ENCODE results near the gene NRSN2. TPM values are rescaled to one million over a fixed set of nuclear protein-coding genes. Genes with fewer than 3 reads are reported as not detected.

The NRSN2 gene
- polyA plus RNA-seq, 1 of the 3 experiments (the other 2 are of a cell fraction) = 146 TPM

DNA sequence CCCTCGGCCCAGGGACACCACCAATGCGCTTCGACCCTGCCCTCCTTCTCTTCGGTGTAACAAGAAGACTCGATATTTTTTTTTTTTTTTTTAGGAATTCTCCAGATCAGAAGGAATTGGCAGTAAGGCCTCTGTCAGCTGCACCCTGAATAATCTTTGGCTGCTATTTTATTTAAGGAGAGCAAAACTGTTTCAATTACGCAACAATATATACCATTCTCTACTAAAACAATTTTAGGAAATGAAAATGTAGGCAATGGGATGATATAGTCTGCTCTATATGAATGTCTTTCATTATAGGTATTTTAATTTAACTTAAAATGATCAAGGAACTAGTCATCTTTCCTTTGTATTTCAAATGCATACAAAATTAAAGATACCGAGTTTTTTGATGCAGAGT lies 36.3 kb upstream of the NRSN2 start (continued):
- TF ChIP-seq, protein P1, sequence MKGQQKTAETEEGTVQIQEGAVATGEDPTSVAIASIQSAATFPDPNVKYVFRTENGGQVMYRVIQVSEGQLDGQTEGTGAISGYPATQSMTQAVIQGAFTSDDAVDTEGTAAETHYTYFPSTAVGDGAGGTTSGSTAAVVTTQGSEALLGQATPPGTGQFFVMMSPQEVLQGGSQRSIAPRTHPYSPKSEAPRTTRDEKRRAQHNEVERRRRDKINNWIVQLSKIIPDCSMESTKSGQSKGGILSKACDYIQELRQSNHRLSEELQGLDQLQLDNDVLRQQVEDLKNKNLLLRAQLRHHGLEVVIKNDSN (IDR thresholded peaks at IDR 0.05; ENCODE audit: borderline replicate concordance, low read depth) = no peak
- TF ChIP-seq, protein P2, sequence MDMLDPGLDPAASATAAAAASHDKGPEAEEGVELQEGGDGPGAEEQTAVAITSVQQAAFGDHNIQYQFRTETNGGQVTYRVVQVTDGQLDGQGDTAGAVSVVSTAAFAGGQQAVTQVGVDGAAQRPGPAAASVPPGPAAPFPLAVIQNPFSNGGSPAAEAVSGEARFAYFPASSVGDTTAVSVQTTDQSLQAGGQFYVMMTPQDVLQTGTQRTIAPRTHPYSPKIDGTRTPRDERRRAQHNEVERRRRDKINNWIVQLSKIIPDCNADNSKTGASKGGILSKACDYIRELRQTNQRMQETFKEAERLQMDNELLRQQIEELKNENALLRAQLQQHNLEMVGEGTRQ (IDR thresholded peaks at IDR 0.05; ENCODE audit: borderline replicate concordance, low read depth, low read length) = no peak

DNA sequence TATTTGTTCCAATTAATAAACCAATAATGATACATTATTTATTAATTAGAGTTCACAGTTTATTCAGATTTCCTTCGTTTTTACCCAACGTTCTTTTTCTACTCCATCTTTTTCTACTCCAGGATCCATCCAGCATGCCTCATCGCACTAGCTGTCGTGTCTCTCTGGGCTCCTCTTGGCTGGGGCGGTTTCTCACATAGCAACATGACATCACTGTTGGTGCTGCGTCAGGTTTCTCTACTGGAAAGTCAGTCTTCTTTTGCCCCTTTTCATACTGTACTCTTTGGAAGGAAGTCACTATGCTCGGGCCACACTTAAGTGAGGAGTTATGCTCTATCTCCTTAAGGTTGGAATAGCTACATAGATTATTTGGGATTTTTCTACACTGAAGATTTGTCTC lies 35.3 kb upstream of the NRSN2 start:
- no peaks in the 10 kb centered on the region for H4K20me1 ChIP-seq (ENCODE audit: insufficient read depth)
- ChIA-PET CTCF (interaction anchor here (1.4 to 4.0 kb wide), 3 partner anchors 13 to 20 kb away, joined by 3 to 21 read pairs (median 5); partner anchors contain the start of gene SOX12), POLR2A (interaction anchor here (1.0 to 2.1 kb wide), 2 partner anchors 13 to 15 kb away, joined by 4 to 12 read pairs; partner anchors contain the start of genes SOX12 and ZCCHC3)
- H3K36me3 ChIP-seq (replicated peaks in 1 of 2; ENCODE audit: control insufficient read depth in 1 of 2, insufficient read depth in 2 of 2, low read length in 1 of 2) = no peaks in the 10 kb centered on the region
- H3K9me3 ChIP-seq = no peaks in the 10 kb centered on the region
- no peak for DNase-seq
- no peaks in the 10 kb centered on the region for H3K9me2 ChIP-seq
- no peak overlapping the region for H2AFZ ChIP-seq (ENCODE audit: low read depth)
- H3F3A ChIP-seq (replicated peaks; ENCODE audit: insufficient read depth) = peaks cover 6% of the 10 kb centered on the region
- H3K4me1 ChIP-seq (ENCODE audit: control insufficient read depth in 1 of 2, insufficient read depth in 2 of 2, low read depth in 1 of 2, low read length in 1 of 2) = peaks cover 15 to 26% of the 10 kb centered on the region in 2 experiments; a peak in 2 of 4 replicates
- peak overlapping the region in 1 of 2 experiments; percentile 97; a peak in 1 of 4 replicates for H3K27ac ChIP-seq (ENCODE audit: low read depth in 2 of 2, low read length in 1 of 2)
- H3K9ac ChIP-seq = no peak overlapping the region
- 92% methylated on average over 7 of the region's 7 CpGs for WGBS (ENCODE audit: low lambda C conversion rate)
- no peaks in the 10 kb centered on the region for H3K27me3 ChIP-seq (ENCODE audit: insufficient read depth)
- no peak overlapping the region for H3K4me2 ChIP-seq
- H3K79me2 ChIP-seq (ENCODE audit: insufficient read depth) = no peaks in the 10 kb centered on the region
- TF ChIP-seq, protein P3, sequence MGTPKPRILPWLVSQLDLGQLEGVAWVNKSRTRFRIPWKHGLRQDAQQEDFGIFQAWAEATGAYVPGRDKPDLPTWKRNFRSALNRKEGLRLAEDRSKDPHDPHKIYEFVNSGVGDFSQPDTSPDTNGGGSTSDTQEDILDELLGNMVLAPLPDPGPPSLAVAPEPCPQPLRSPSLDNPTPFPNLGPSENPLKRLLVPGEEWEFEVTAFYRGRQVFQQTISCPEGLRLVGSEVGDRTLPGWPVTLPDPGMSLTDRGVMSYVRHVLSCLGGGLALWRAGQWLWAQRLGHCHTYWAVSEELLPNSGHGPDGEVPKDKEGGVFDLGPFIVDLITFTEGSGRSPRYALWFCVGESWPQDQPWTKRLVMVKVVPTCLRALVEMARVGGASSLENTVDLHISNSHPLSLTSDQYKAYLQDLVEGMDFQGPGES (IDR thresholded peaks at IDR 0.05; ENCODE audit: low read depth, low read length) = no peak
- H3K4me3 ChIP-seq (ENCODE audit: low read depth in 2 of 2, low read length in 1 of 2) = no peak overlapping the region

DNA sequence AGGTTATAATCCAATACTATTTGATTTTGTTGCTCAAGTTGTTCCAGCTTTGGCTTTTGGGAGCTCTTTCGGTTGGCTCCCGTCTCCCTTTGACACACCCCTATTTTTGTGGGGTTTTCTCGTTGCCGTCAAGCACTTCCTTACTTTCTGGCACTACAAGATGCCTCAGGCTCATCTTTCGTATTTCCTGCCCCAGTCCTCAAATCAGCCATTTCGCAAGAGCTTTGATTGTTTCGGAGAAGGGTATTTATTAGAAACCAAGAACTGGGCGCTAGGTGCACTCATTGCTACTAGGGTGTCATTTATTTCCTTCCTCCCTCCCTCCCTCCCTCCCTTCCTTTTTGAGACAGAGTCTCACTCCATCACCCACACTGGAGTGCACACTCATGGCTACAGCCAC lies 34.8 kb upstream of the NRSN2 start:
- Histone ChIP-seq H3K4me3 (ENCODE audit: low read depth in 2 of 2, low read length in 1 of 2) (no peak overlapping the region), H3K27ac (ENCODE audit: low read depth in 2 of 2, low read length in 1 of 2) (no peak overlapping the region), H3K4me2 (no peak overlapping the region), H3K4me1 (ENCODE audit: control insufficient read depth in 1 of 2, insufficient read depth in 2 of 2, low read depth in 1 of 2, low read length in 1 of 2) (peaks cover 15 to 26% of the 10 kb centered on the region in 2 experiments; a peak in 2 of 4 replicates), H3K9me2 (no peaks in the 10 kb centered on the region), H3K27me3 (ENCODE audit: insufficient read depth) (no peaks in the 10 kb centered on the region), H3F3A (replicated peaks; ENCODE audit: insufficient read depth) (peaks cover 4% of the 10 kb centered on the region), H3K36me3 (replicated peaks in 1 of 2; ENCODE audit: control insufficient read depth in 1 of 2, insufficient read depth in 2 of 2, low read length in 1 of 2) (no peaks in the 10 kb centered on the region), H2AFZ (ENCODE audit: low read depth) (no peak overlapping the region), H3K9ac (no peak overlapping the region), H3K79me2 (ENCODE audit: insufficient read depth) (no peaks in the 10 kb centered on the region), H3K9me3 (no peaks in the 10 kb centered on the region), H4K20me1 (ENCODE audit: insufficient read depth) (no peaks in the 10 kb centered on the region)
- TF ChIP-seq, protein P4, sequence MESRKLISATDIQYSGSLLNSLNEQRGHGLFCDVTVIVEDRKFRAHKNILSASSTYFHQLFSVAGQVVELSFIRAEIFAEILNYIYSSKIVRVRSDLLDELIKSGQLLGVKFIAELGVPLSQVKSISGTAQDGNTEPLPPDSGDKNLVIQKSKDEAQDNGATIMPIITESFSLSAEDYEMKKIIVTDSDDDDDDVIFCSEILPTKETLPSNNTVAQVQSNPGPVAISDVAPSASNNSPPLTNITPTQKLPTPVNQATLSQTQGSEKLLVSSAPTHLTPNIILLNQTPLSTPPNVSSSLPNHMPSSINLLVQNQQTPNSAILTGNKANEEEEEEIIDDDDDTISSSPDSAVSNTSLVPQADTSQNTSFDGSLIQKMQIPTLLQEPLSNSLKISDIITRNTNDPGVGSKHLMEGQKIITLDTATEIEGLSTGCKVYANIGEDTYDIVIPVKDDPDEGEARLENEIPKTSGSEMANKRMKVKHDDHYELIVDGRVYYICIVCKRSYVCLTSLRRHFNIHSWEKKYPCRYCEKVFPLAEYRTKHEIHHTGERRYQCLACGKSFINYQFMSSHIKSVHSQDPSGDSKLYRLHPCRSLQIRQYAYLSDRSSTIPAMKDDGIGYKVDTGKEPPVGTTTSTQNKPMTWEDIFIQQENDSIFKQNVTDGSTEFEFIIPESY (IDR thresholded peaks at IDR 0.05; ENCODE audit: borderline replicate concordance, low read depth) = no peak
- TF ChIP-seq, protein P3 (IDR thresholded peaks at IDR 0.05; ENCODE audit: low read depth, low read length) = no peak
- TF ChIP-seq, protein P5, sequence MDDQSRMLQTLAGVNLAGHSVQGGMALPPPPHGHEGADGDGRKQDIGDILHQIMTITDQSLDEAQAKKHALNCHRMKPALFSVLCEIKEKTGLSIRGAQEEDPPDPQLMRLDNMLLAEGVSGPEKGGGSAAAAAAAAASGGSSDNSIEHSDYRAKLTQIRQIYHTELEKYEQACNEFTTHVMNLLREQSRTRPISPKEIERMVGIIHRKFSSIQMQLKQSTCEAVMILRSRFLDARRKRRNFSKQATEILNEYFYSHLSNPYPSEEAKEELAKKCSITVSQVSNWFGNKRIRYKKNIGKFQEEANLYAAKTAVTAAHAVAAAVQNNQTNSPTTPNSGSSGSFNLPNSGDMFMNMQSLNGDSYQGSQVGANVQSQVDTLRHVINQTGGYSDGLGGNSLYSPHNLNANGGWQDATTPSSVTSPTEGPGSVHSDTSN (IDR thresholded peaks at IDR 0.05) = no peak
- TF ChIP-seq FOXM1 (IDR thresholded peaks at IDR 0.05; ENCODE audit: low read depth) (no peak), NFIC (IDR thresholded peaks at IDR 0.05; ENCODE audit: borderline replicate concordance) (no peak), GABPA (IDR thresholded peaks at IDR 0.05; ENCODE audit: low read depth) (no peak), SMC3 (IDR thresholded peaks at IDR 0.05; ENCODE audit: low read depth, low read length) (no peak), NRF1 (IDR thresholded peaks at IDR 0.05; ENCODE audit: low read depth, low read length) (no peak), CHD2 (IDR thresholded peaks at IDR 0.05; ENCODE audit: low read length, partially characterized antibody) (no peak), JUND (IDR thresholded peaks at IDR 0.05) (no peak), RCOR1 (IDR thresholded peaks at IDR 0.05; ENCODE audit: low read length) (no peak)
- TF ChIP-seq, protein P6, sequence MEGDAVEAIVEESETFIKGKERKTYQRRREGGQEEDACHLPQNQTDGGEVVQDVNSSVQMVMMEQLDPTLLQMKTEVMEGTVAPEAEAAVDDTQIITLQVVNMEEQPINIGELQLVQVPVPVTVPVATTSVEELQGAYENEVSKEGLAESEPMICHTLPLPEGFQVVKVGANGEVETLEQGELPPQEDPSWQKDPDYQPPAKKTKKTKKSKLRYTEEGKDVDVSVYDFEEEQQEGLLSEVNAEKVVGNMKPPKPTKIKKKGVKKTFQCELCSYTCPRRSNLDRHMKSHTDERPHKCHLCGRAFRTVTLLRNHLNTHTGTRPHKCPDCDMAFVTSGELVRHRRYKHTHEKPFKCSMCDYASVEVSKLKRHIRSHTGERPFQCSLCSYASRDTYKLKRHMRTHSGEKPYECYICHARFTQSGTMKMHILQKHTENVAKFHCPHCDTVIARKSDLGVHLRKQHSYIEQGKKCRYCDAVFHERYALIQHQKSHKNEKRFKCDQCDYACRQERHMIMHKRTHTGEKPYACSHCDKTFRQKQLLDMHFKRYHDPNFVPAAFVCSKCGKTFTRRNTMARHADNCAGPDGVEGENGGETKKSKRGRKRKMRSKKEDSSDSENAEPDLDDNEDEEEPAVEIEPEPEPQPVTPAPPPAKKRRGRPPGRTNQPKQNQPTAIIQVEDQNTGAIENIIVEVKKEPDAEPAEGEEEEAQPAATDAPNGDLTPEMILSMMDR (IDR thresholded peaks at IDR 0.05) = no peak
- ChIA-PET CTCF (interaction anchor here (1.4 to 4.0 kb wide), 3 partner anchors 13 to 19 kb away, joined by 3 to 21 read pairs (median 5); partner anchors contain the start of gene SOX12), POLR2A (interaction anchor here (1.0 to 2.1 kb wide), 2 partner anchors 12 to 15 kb away, joined by 4 to 12 read pairs; partner anchors contain the start of genes SOX12 and ZCCHC3)
- DNase-seq = no peak
- 91% methylated on average over 8 of the region's 8 CpGs for WGBS (ENCODE audit: low lambda C conversion rate)
